NT2/D1 (cell line): ENCODE measurements around the gene HOXC12.

Experiments
- SUZ12 ChIP-seq: IDR thresholded peaks from 2 replicates; pipeline ENCODE4 v1.6.1; 2011; ENCODE audit not compliant: insufficient read length, insufficient read depth; ENCODE audit errors: extremely low read depth
- YY1 ChIP-seq: IDR thresholded peaks from 2 replicates; pipeline ENCODE4 v1.6.1; 2011; ENCODE audit not compliant: insufficient read length, insufficient read depth
- ZNF274 ChIP-seq: IDR thresholded peaks from 2 replicates; pipeline ENCODE4 v1.6.1; 2011; ENCODE audit warnings: mild to moderate bottlenecking, low read depth, low read length

DNA sequence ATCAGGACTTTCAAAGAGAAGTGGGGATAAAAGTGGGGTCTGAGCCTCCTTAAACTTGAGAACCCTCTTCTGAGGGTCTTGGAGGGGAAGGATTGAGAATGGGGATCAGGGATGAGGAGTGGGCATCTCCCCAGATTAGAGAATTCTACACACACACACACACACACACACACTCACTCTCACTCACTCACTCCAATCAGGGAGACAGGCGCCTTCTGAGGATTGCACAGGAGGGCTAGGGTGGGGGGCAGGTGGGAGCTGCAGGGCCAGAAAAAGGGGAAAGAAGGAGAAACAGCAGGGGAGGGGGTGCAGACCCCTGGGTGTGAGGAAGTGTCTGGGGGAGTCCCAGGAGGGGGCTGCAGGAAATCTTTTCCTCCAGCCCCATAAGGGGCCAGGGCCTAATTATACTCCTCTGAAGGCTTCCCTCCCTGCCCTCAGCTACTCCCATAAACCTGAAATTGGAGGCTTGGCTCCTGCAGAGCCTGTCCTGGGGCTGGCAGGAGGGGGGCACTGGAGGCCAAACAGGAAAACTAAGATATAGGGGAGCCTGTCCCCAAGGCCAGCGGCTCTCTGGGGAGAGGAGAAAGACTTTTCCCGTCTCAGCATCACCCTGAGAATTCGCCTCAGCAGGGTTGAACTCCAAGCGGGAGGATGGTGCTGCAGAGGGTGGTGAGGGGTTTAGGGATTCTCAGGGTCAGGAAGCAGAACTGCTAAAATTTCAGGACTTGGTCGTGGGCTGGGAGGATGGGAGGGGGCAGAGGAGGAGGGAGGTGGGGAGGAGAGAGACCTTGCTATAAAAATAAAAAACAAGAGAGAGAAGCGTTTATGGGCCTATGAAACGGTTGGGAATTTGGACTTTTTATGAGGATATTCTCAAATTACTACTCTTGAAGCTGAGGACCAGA, 46.8 kb downstream of the HOXC12 start:
- TF ChIP-seq YY1 (no peak), ZNF274 (no peak), SUZ12 (no peak)
